Left ventricle myocardium inferior (tissue), 1 donor: ENCODE results near the gene CTPS1. TPM values are rescaled to one million over a fixed set of nuclear protein-coding genes. Genes with fewer than 3 reads are reported as not detected.

Source experiments
- DNase-seq: peaks from one replicate; pipeline ENCODE4 v3.0.0-alpha.2; 2020
- H3K27ac ChIP-seq: fragments of 200-600 bp; replicated peaks from 2 replicates; pipeline ENCODE4 v1.8.0; 2021
- H3K27me3 ChIP-seq: fragments of 200-600 bp; 2 replicates; pipeline ENCODE4 v1.8.0; 2021; ENCODE audit warnings: low read depth
- H3K36me3 ChIP-seq: fragments of 200-600 bp; 2 replicates; pipeline ENCODE4 v1.8.0; 2021
- H3K4me1 ChIP-seq: fragments of 200-600 bp; 2 replicates; pipeline ENCODE4 v1.8.0; 2021
- H3K4me3 ChIP-seq: fragments of 200-600 bp; 2 replicates; pipeline ENCODE4 v1.8.0; 2021; ENCODE audit warnings: mild to moderate bottlenecking, moderate library complexity
- H3K9me3 ChIP-seq: fragments of 200-600 bp; replicated peaks from 2 replicates; pipeline ENCODE4 v1.8.0; 2021
- CTCF ChIP-seq: fragments of 200-600 bp; IDR thresholded peaks from 2 replicates; pipeline ENCODE4 v1.8.0; 2021; ENCODE audit warnings: antibody characterized with exemption, mild to moderate bottlenecking, borderline replicate concordance
- intact Hi-C: fragments of 100-400 bp; cut with micrococcal nuclease; formaldehyde crosslinking; loops from one replicate; pipeline ENCODE4 v1.11.0; 2022
- total RNA-seq: library from RNA; stranded (reverse); fragmentation: NEBNext Ultra II Directional; extraction: Animal tissue kit (Norgen Biotek cat#: 25700); gene quantifications from one replicate; pipeline ENCODE4 v1.2.1, GENCODE V29; 2021
- donor health status: DM: no; HTN: yes; CAD: no; lungs with severe emphysema.

CTPS1 gene
- total RNA-seq, 1 donor from 2014 or later = 7.1 TPM

- Histone ChIP-seq H3K9me3 (peaks cover 13% of the 10 kb centered on the region), H3K4me1 (peaks cover 10% of the 10 kb centered on the region)
Measured at GRCh38 chr1:40945491-40945973, 34.0 kb upstream of the CTPS1 start.

DNA sequence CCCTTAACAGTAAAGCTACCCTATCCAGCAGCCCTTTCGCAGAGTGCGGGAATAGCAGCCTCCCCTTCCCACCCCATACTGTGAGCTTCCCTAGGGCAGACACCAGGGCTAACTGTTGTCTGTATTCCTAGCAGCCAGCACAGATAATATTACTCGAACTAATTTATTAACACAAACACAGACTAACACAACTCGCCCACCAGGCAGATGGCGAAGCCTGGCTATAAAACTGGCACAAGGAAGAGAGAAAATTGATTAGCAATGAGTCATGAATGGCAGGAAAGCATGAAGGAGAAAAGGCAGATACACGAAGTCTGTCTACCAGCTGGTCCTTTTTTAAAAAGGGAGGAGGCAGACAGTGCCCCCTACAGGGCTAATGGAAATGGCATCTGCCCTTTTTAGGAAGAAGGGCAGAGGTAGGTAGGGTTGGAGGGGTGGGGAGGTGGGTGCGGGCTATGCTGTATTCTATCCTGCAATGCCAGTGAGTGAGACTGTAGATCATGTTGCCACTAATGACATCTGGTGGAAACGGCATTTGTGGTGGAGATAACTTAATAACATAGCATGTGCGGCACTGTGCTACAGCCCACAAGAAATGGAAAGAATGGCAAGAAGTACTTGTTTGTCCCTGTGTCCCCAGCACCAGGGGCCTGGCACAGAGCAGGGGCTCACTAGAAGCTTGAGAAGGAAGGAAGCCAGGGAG lies 30.6 kb upstream of the CTPS1 start:
- Histone ChIP-seq H3K4me1 (peaks cover 17% of the 10 kb centered on the region), H3K36me3 (no peaks in the 10 kb centered on the region), H3K27me3 (peaks cover 10% of the 10 kb centered on the region), H3K9me3 (peaks cover 13% of the 10 kb centered on the region), H3K27ac (no peak overlapping the region), H3K4me3 (no peak overlapping the region)
- peak; percentile 71 for TF ChIP-seq CTCF
- DNase-seq = no peak
- intact Hi-C loops = no loop called here

More at GRCh38 chr1:40945491-40945973, 34.0 kb upstream of the CTPS1 start:
- no peak for TF ChIP-seq CTCF
- no peak overlapping the region for H3K4me3 ChIP-seq
- H3K27me3 ChIP-seq = no peaks in the 10 kb centered on the region
- H3K36me3 ChIP-seq = no peaks in the 10 kb centered on the region
- peak overlapping the region; percentile 71 for H3K27ac ChIP-seq
- DNase-seq = no peak
- intact Hi-C loops = no loop called here

GRCh38 chr1:40949563-40949962 lies 29.9 kb upstream of the CTPS1 start:
- Histone ChIP-seq H3K9me3 (peaks cover 13% of the 10 kb centered on the region), H3K27me3 (peaks cover 17% of the 10 kb centered on the region), H3K27ac (no peak overlapping the region), H3K4me3 (no peak overlapping the region), H3K36me3 (no peaks in the 10 kb centered on the region), H3K4me1 (peaks cover 12% of the 10 kb centered on the region)
- DNase-seq = no peak
- no peak for TF ChIP-seq CTCF
- intact Hi-C loops = no loop called here

DNA sequence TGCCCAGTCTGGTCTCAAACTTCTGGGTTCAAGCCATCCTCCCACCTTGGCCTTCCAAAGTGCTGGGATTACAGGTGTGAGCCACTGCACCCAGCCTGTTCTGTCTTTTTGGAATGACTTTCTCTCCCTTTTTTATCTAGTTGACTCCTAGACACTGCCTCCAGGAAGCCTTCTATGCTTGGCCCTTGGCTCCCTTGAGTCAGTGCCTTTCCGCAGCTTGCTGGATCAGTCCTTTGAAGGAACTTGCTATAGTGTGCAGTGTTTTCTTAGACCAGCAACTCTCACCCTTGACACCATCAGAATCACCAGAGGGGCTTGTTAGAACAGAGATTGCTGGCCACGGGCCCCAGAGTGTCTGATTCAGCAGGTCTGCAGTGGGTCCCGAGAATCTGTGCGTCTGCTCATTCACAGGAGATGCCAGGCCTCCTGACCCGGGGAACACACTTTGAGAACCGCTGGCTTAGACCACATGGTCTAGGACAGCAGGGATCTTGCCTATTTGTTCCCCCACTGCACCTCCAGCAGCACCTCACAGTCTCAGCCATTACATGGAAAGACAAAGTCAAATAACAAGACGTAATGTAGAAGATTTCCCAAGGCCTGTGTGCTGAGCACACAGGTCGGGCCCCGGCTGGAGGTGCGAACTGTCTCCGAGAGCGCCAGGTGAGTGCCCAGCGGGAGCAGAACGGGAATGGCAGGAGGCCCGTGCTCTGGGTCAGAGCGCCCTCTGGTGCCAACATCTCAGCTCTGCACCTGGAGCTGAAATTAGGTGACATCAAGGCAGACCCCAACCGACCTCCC lies 27.4 kb upstream of the CTPS1 start:
- intact Hi-C loops = loop anchor here (5.0 to 10.0 kb wide), 3 partner anchors 105 to 337 kb away; no protein-coding TSS in a partner anchor
- no peak overlapping the region for H3K27ac ChIP-seq
- H3K4me3 ChIP-seq = no peak overlapping the region
- TF ChIP-seq CTCF = peak; percentile 96
- DNase-seq = peak; percentile 66
- H3K36me3 ChIP-seq = no peaks in the 10 kb centered on the region
- H3K9me3 ChIP-seq = no peaks in the 10 kb centered on the region
- H3K27me3 ChIP-seq = peaks cover 21% of the 10 kb centered on the region
- peaks cover 11% of the 10 kb centered on the region for H3K4me1 ChIP-seq

GRCh38 chr1:40952744-40953315 lies 26.7 kb upstream of the CTPS1 start:
- no peak for DNase-seq
- intact Hi-C loops = loop anchor here (5.0 to 10.0 kb wide), 3 partner anchors 106 to 338 kb away; no protein-coding TSS in a partner anchor
- TF ChIP-seq CTCF = peak; percentile 14
- peaks cover 11% of the 10 kb centered on the region for H3K4me1 ChIP-seq
- H3K36me3 ChIP-seq = no peaks in the 10 kb centered on the region
- H3K4me3 ChIP-seq = no peak overlapping the region
- H3K27ac ChIP-seq = no peak overlapping the region
- no peaks in the 10 kb centered on the region for H3K9me3 ChIP-seq
- peaks cover 21% of the 10 kb centered on the region for H3K27me3 ChIP-seq
